Calu3 (cell line): Measurements from ENCODE around the gene ABL2. TPM values are rescaled to one million over a fixed set of nuclear protein-coding genes. Genes with fewer than 3 reads are reported as not detected.
A peak's percentile ranks its signal among the peaks of the same experiment; 100 is the strongest.

Experiments
- BruUV-seq: library from RNA; stranded (reverse); fragments of 400-500 nt; replicated peaks from 2 replicates; lab custom pipeline; 2021; lab: Mats Ljungman, UMichigan
- CTCF ChIA-PET: fragments of 300-600 bp; sonication (Branson Sonifier 250); formaldehyde crosslinking; loops from one replicate; lab custom pipeline; 2022; ENCODE audit warnings: antibody characterized with exemption; lab: Charles Lee
- DNase-seq: peaks from one replicate; pipeline ENCODE4 v3.0.0; 2022
- H3K27ac Mint-ChIP-seq: one replicate; pipeline ENCODE4 v1.8.0; 2022; ENCODE audit warnings: mixed read lengths; ENCODE audit not compliant: unreplicated experiment
- H3K27me3 Mint-ChIP-seq: one replicate; pipeline ENCODE4 v1.8.0; 2022; ENCODE audit warnings: mixed read lengths; ENCODE audit not compliant: unreplicated experiment
- H3K36me3 Mint-ChIP-seq: one replicate; pipeline ENCODE4 v1.8.0; 2022; ENCODE audit warnings: mild to moderate bottlenecking, moderate library complexity, mixed read lengths; ENCODE audit not compliant: insufficient read depth, unreplicated experiment
- H3K4me1 Mint-ChIP-seq: one replicate; pipeline ENCODE4 v1.8.0; 2022; ENCODE audit warnings: mild to moderate bottlenecking, low read depth, mixed read lengths; ENCODE audit not compliant: unreplicated experiment
- H3K4me3 Mint-ChIP-seq: one replicate; pipeline ENCODE4 v1.8.0; 2022; ENCODE audit warnings: mild to moderate bottlenecking, low read depth, moderate library complexity, mixed read lengths; ENCODE audit not compliant: unreplicated experiment
- H3K9me3 Mint-ChIP-seq: one replicate; pipeline ENCODE4 v1.8.0; 2022; ENCODE audit warnings: low read depth, mixed read lengths; ENCODE audit not compliant: unreplicated experiment
- CTCF ChIP-seq: fragments of 200-600 bp; IDR thresholded peaks from one replicate; pipeline ENCODE4 v1.8.0; 2022; ENCODE audit warnings: antibody characterized with exemption; ENCODE audit not compliant: unreplicated experiment
- intact Hi-C: fragments of 100-400 bp; cut with micrococcal nuclease; formaldehyde crosslinking; loops from one replicate; pipeline ENCODE4 v1.10.0; 2022; ENCODE audit not compliant: unreplicated experiment
- total RNA-seq: library from RNA; stranded (reverse); gene quantifications from 2 replicates; pipeline ENCODE4 v1.2.3, GENCODE V29; 2022

ABL2 gene
- total RNA-seq, 1 experiment from 2014 or later = 47.8 TPM

DNA sequence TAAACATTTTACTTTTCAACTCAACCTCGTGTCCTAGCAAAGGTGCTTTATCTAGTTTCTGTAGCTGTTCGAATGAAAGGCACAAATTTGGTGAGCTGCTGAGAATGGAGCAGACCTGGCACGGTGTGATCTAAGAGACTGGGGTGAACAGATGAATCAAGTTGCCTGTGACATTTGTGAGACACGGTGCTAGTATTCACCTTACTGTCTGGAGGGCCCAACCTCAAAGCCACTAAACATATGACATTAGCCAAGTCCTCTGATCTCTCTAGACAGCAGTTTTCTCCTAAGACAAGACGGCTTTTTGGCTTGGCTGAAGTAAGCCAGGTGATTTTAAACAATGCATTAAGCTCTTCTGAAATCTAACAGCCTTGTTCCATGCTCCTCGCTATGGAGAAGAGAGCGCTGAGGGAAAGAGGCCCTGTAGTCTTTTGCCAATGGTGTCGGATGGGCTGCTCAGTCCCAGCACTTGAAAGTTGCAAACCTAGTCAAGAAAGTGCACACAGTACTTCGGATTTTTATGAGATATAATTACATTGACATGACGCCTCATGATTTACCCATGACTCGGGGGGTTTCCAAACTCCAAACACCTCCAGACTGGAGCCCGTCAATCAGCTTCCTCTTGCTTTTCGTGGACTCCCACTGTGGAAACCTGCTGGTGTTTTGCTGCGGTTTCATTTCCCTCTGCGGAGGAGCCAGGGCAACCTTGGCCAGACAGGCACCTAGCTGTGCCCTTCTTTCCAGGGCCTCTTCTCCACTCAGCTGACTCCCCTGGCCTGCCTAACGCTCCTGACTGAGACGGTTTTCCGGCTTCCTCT, 148.4 kb downstream of the ABL2 start:
- intact Hi-C loops = loop anchor here (2.0 to 5.0 kb wide), 3 partner anchors 114 to 549 kb away; partner anchors contain the start of gene SOAT1
- CTCF ChIA-PET = interaction anchor here (0.5 to 1.5 kb wide), 2 partner anchors 24 to 549 kb away, joined by 3 to 4 read pairs; no protein-coding TSS in a partner anchor
- H3K27ac Mint-ChIP-seq = peak overlapping the region; percentile 92
- no peak for TF ChIP-seq CTCF
- DNase-seq = no peak
- H3K27me3 Mint-ChIP-seq = no peaks in the 10 kb centered on the region
- BruUV-seq = TSS peak; percentile 83
- H3K36me3 Mint-ChIP-seq = peaks cover 55% of the 10 kb centered on the region
- H3K4me1 Mint-ChIP-seq = peaks cover 13% of the 10 kb centered on the region
- H3K4me3 Mint-ChIP-seq = peak overlapping the region; percentile 86
- H3K9me3 Mint-ChIP-seq = no peaks in the 10 kb centered on the region

- peak; percentile 63 for TF ChIP-seq CTCF
- peaks cover 37% of the 10 kb centered on the region for H3K36me3 Mint-ChIP-seq
- CTCF ChIA-PET = interaction anchor here (0.7 kb wide), 2 partner anchors 97 to 267 kb away, joined by 3 to 4 read pairs; no protein-coding TSS in a partner anchor
- DNase-seq = peak; percentile 56
- H3K4me1 Mint-ChIP-seq = peaks cover 13% of the 10 kb centered on the region
- intact Hi-C loops = loop anchor here (1.0 to 5.0 kb wide), 3 partner anchors 172 to 518 kb away; no protein-coding TSS in a partner anchor
- no peaks in the 10 kb centered on the region for H3K27me3 Mint-ChIP-seq
- BruUV-seq = no TSS peak
- H3K27ac Mint-ChIP-seq = no peak overlapping the region
- H3K4me3 Mint-ChIP-seq = no peak overlapping the region
- H3K9me3 Mint-ChIP-seq = no peaks in the 10 kb centered on the region
Measured at GRCh38 chr1:179079113-179079761, 150.2 kb downstream of the ABL2 start.

- CTCF ChIA-PET = no interaction called here
- Mint-ChIP-seq H3K27ac (no peak overlapping the region), H3K4me3 (no peak overlapping the region), H3K27me3 (no peaks in the 10 kb centered on the region), H3K4me1 (peaks cover 13% of the 10 kb centered on the region), H3K36me3 (peaks cover 21% of the 10 kb centered on the region), H3K9me3 (no peaks in the 10 kb centered on the region)
- DNase-seq = no peak
- no peak for TF ChIP-seq CTCF
- intact Hi-C loops = loop anchor here (5.0 kb wide), 1 partner anchor 520 kb away; no protein-coding TSS in a partner anchor
- no TSS peak for BruUV-seq
Measured at GRCh38 chr1:179077396-179077795, 152.1 kb downstream of the ABL2 start.

DNA sequence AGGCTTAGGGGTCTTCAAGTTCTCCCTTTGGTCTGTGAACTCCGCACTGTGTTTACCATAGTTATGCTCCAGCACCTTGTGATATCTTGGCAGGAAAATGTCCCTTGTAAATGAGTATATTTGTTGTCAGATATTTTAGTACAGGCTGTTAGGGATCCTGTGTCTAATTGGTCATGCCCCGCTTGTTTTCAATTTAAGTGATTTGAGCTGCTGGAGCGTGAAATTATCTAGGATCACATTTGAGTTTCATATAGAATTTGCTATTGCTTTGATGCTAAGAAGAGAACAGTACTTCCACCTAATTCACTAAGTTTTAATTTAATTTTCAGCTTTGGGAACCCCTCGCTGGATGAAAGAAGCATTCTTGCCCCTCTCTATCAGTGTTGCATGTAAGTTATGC, 163.0 kb downstream of the ABL2 start:
- Mint-ChIP-seq H3K27ac (no peak overlapping the region), H3K27me3 (no peaks in the 10 kb centered on the region), H3K36me3 (peaks cover 6% of the 10 kb centered on the region), H3K9me3 (no peaks in the 10 kb centered on the region), H3K4me1 (no peaks in the 10 kb centered on the region), H3K4me3 (no peak overlapping the region)
- no peak for DNase-seq
- CTCF ChIA-PET = no interaction called here
- BruUV-seq = no TSS peak
- intact Hi-C loops = no loop called here
- no peak for TF ChIP-seq CTCF
